ENCODE measurements around the gene GRHL1.
"Not testable (repeated sequence)": the region's sequence is repeated elsewhere in the genome, so short reads cannot be mapped to it uniquely, and the experiment has no call there.

Gene GRHL1

GRCh38 chr2:10026940-10027569 is 75.6 kb downstream of the GRHL1 start:
- no peak for DNase-seq (ENCODE audit: low read depth)

GRCh38 chr2:10027660-10028330 is 76.3 kb downstream of the GRHL1 start:
- no peak for DNase-seq (ENCODE audit: low read depth)

GRCh38 chr2:10028407-10028987 is 77.0 kb downstream of the GRHL1 start:
- no peak for DNase-seq (ENCODE audit: low read depth)

GRCh38 chr2:10028988-10029874 is 77.7 kb downstream of the GRHL1 start:
- no peak for DNase-seq (ENCODE audit: low read depth)

GRCh38 chr2:10029875-10030223 is 78.4 kb downstream of the GRHL1 start:
- DNase-seq (ENCODE audit: low read depth): no peak

- peak; percentile 25 for DNase-seq (ENCODE audit: low read depth)
Observed at GRCh38 chr2:10030311-10030736, 78.8 kb downstream of the GRHL1 start.

- DNase-seq (ENCODE audit: low read depth): not testable (repeated sequence)
Observed at GRCh38 chr2:10030798-10031197, 79.3 kb downstream of the GRHL1 start.

- no peak for DNase-seq (ENCODE audit: low read depth)
Observed at GRCh38 chr2:10031886-10032745, 80.6 kb downstream of the GRHL1 start.

- no peak for DNase-seq (ENCODE audit: low read depth)
Observed at GRCh38 chr2:10032746-10033105, 81.2 kb downstream of the GRHL1 start.

- no peak for DNase-seq (ENCODE audit: low read depth)
Observed at GRCh38 chr2:10033251-10034006, 81.9 kb downstream of the GRHL1 start.

GRCh38 chr2:10034333-10035052 is 83.0 kb downstream of the GRHL1 start:
- DNase-seq (ENCODE audit: low read depth): no peak

- DNase-seq (ENCODE audit: low read depth): no peak
Observed at GRCh38 chr2:10035053-10035422, 83.5 kb downstream of the GRHL1 start.

- no peak for DNase-seq (ENCODE audit: low read depth)
Observed at GRCh38 chr2:10035633-10036032, 84.1 kb downstream of the GRHL1 start.

GRCh38 chr2:10036095-10036884 is 84.8 kb downstream of the GRHL1 start:
- peak; percentile 52 for DNase-seq (ENCODE audit: low read depth)

GRCh38 chr2:10038123-10038522 is 86.6 kb downstream of the GRHL1 start:
- DNase-seq (ENCODE audit: low read depth): no peak

- no peak for DNase-seq (ENCODE audit: low read depth)
Observed at GRCh38 chr2:10038716-10039115, 87.2 kb downstream of the GRHL1 start.

- no peak for DNase-seq (ENCODE audit: low read depth)
Observed at GRCh38 chr2:10039658-10040410, 88.3 kb downstream of the GRHL1 start.

- no peak for DNase-seq (ENCODE audit: low read depth)
Observed at GRCh38 chr2:10041711-10042110, 90.2 kb downstream of the GRHL1 start.
